SK-N-SH (cell line): ENCODE data around the gene DUSP15. TPM values are rescaled to one million over a fixed set of nuclear protein-coding genes. Genes with fewer than 3 reads are reported as not detected.

Experiments
- CTCF ChIA-PET: fragments of 300-600, 350-600 bp; formaldehyde crosslinking; extraction: SDS; loops from one replicate; lab custom pipeline; 2021; lab: Yijun Ruan, JAX
- POLR2A ChIA-PET: fragments of 350-600 bp; sonication (Branson Sonifier 250); formaldehyde crosslinking; extraction: SDS; loops from one replicate; lab custom pipeline; 2020; ENCODE audit warnings: antibody characterized with exemption, inconsistent platforms; lab: Yijun Ruan, JAX
- DNase-seq: peaks from one replicate; pipeline ENCODE4 v3.0.0; 2012
- H2AFZ ChIP-seq: fragments of 200-600 bp; sonication (generic); 2 replicates; pipeline ENCODE4 v1.8.1; 2016; ENCODE audit warnings: antibody characterized with exemption, mild to moderate bottlenecking, low read depth
- H3F3A ChIP-seq: fragments of 200-600 bp; sonication (generic); replicated peaks from 2 replicates; pipeline ENCODE3; 2016; ENCODE audit warnings: antibody characterized with exemption, mild to moderate bottlenecking; ENCODE audit not compliant: insufficient read depth
- H3K27ac ChIP-seq, 2 experiments: fragments of 200-500 bp in 1 of 2; fragments of 200-600 bp in 1 of 2; sonication (Bioruptor generic) in 1 of 2; sonication (generic), shearing (Covaris generic) in 1 of 2; 2 replicates each; pipeline versions ENCODE4 v1.5.1 to v1.6.1; 2014 to 2016; ENCODE audit warnings: low read depth in 2 of 2, inconsistent platforms in 1 of 2, low read length in 1 of 2, mild to moderate bottlenecking in 1 of 2, mixed read lengths in 1 of 2
- H3K27me3 ChIP-seq: fragments of 200-600 bp; sonication (generic), shearing (Covaris generic); 2 replicates; pipeline ENCODE4 v1.6.1; 2016; ENCODE audit warnings: mixed run types; ENCODE audit not compliant: insufficient read depth
- H3K36me3 ChIP-seq, 2 experiments: fragments of 200-500 bp in 1 of 2; fragments of 200-600 bp in 1 of 2; sonication (Bioruptor generic) in 1 of 2; sonication (generic) in 1 of 2; replicated peaks in 1 of 2; 2 replicates each; pipeline versions ENCODE3 to v1.5.1; 2014 to 2016; ENCODE audit warnings: low read length in 1 of 2, mild to moderate bottlenecking in 1 of 2; ENCODE audit not compliant: insufficient read depth in 2 of 2, control insufficient read depth in 1 of 2
- H3K4me1 ChIP-seq, 2 experiments: fragments of 200-500 bp in 1 of 2; fragments of 200-600 bp in 1 of 2; sonication (Bioruptor generic) in 1 of 2; sonication (generic), shearing (Covaris generic) in 1 of 2; 2 replicates each; pipeline versions ENCODE4 v1.5.1 to v1.6.1; 2014 to 2016; ENCODE audit warnings: low read depth in 1 of 2, low read length in 1 of 2, mixed run types in 1 of 2; ENCODE audit not compliant: insufficient read depth in 2 of 2, control insufficient read depth in 1 of 2
- H3K4me2 ChIP-seq: fragments of 200-600 bp; sonication (generic), shearing (Covaris generic); 2 replicates; pipeline ENCODE4 v1.6.1; 2017; ENCODE audit warnings: mixed run types
- H3K4me3 ChIP-seq, 2 experiments: fragments of 200-500 bp in 1 of 2; fragments of 200-600 bp in 1 of 2; sonication (Bioruptor generic) in 1 of 2; sonication (generic), shearing (Covaris generic) in 1 of 2; 2 replicates each; pipeline versions ENCODE4 v1.5.1 to v1.8.1; 2014 to 2016; ENCODE audit warnings: low read depth in 2 of 2, inconsistent platforms in 1 of 2, low read length in 1 of 2, mild to moderate bottlenecking in 1 of 2, mixed read lengths in 1 of 2, moderate library complexity in 1 of 2
- H3K79me2 ChIP-seq: fragments of 200-600 bp; sonication (generic); 2 replicates; pipeline ENCODE4 v1.8.1; 2017; ENCODE audit warnings: mild to moderate bottlenecking; ENCODE audit not compliant: insufficient read depth
- H3K9ac ChIP-seq: fragments of 200-600 bp; sonication (generic); 2 replicates; pipeline ENCODE4 v1.6.1; 2017; ENCODE audit warnings: mixed run types
- H3K9me2 ChIP-seq: fragments of 200-600 bp; sonication (generic); 2 replicates; pipeline ENCODE4 v1.6.1; 2017; ENCODE audit warnings: mixed run types
- H3K9me3 ChIP-seq: fragments of 200-600 bp; sonication (generic); 2 replicates; pipeline ENCODE4 v1.6.1; 2017; ENCODE audit warnings: mixed run types, mild to moderate bottlenecking, moderate library complexity
- H4K20me1 ChIP-seq: fragments of 200-600 bp; sonication (generic); 2 replicates; pipeline ENCODE4 v1.6.1; 2017; ENCODE audit warnings: mild to moderate bottlenecking, mixed run types; ENCODE audit not compliant: insufficient read depth
- CHD2 ChIP-seq: fragments of 150-350 bp; IDR thresholded peaks from 2 replicates; pipeline ENCODE4 v1.6.1; 2018; ENCODE audit warnings: low read length; ENCODE audit not compliant: partially characterized antibody
- ELF1 ChIP-seq: IDR thresholded peaks from 2 replicates; pipeline ENCODE4 v1.4.0; 2012
- EP300 ChIP-seq, 2 experiments: IDR thresholded peaks; 2 replicates each; pipeline versions ENCODE4 v1.4.0 to v1.6.1; 2012; ENCODE audit warnings: borderline replicate concordance in 1 of 2, low read depth in 1 of 2, low read length in 1 of 2
- EZH2phosphoT487 ChIP-seq: fragments of 200-600 bp; sonication (generic); IDR thresholded peaks from 2 replicates; pipeline ENCODE4 v1.6.1; 2017; ENCODE audit warnings: low read depth, mixed run types, mild to moderate bottlenecking, antibody characterized with exemption, moderate library complexity, borderline replicate concordance
- FOSL2 ChIP-seq: IDR thresholded peaks from 2 replicates; pipeline ENCODE4 v1.4.0; 2012; ENCODE audit warnings: low read depth, mild to moderate bottlenecking, moderate library complexity, borderline replicate concordance
- FOXJ3 ChIP-seq: sonication (generic); formaldehyde crosslinking; IDR thresholded peaks from 2 replicates; pipeline ENCODE4 v1.5.1; 2020; ENCODE audit warnings: mild to moderate bottlenecking, missing genetic modification reagents
- FOXM1 ChIP-seq: IDR thresholded peaks from 2 replicates; pipeline ENCODE4 v1.4.0; 2012; ENCODE audit warnings: low read depth, mild to moderate bottlenecking
- MEF2A ChIP-seq: IDR thresholded peaks from 2 replicates; pipeline ENCODE4 v1.4.0; 2012; ENCODE audit warnings: low read depth, borderline replicate concordance
- NFIC ChIP-seq: IDR thresholded peaks from 2 replicates; pipeline ENCODE4 v1.4.0; 2012; ENCODE audit warnings: borderline replicate concordance
- PBX3 ChIP-seq: IDR thresholded peaks from 2 replicates; pipeline ENCODE4; 2012
- POLR2AphosphoS5 ChIP-seq: IDR thresholded peaks from 2 replicates; pipeline ENCODE4 v1.6.1; 2012; ENCODE audit warnings: low read depth, low read length
- RAD21 ChIP-seq: IDR thresholded peaks from 2 replicates; pipeline ENCODE4 v1.6.1; 2012; ENCODE audit warnings: mild to moderate bottlenecking, low read length
- RFX5 ChIP-seq: IDR thresholded peaks from 2 replicates; pipeline ENCODE4 v1.6.1; 2012; ENCODE audit warnings: mild to moderate bottlenecking, improper control_type of control experiment, low read length
- RXRA ChIP-seq: IDR thresholded peaks from 2 replicates; pipeline ENCODE4 v1.4.0; 2012; ENCODE audit warnings: low read depth, mild to moderate bottlenecking, borderline replicate concordance
- SIN3A ChIP-seq: IDR thresholded peaks from 2 replicates; pipeline ENCODE4 v1.6.1; 2012; ENCODE audit warnings: low read depth, mild to moderate bottlenecking, low read length, moderate library complexity, borderline replicate concordance
- SMC3 ChIP-seq: IDR thresholded peaks from 2 replicates; pipeline ENCODE4 v1.6.1; 2012; ENCODE audit warnings: low read depth, low read length, improper control_type of control experiment
- TCF12 ChIP-seq: IDR thresholded peaks from 2 replicates; pipeline ENCODE4 v1.4.0; 2012
- TEAD4 ChIP-seq: IDR thresholded peaks from 2 replicates; pipeline ENCODE4 v1.4.0; 2012; ENCODE audit warnings: mild to moderate bottlenecking, borderline replicate concordance; ENCODE audit not compliant: insufficient read depth
- WGBS: methylation state at CpG from one replicate; pipeline ENCODE4 v1.1.6; 2017; ENCODE audit warnings: low lambda C conversion rate; 5-methylcytosine and 5-hydroxymethylcytosine counted together
- polyA plus RNA-seq, 3 experiments: library from polyadenylated mRNA; depleted of rRNA; stranded (reverse); fragments of >200 nt; gene quantifications; 2 replicates each; pipeline ENCODE4 v1.2.3, GENCODE V29; 2012
- TF ChIP-seq, protein P1 (sequence below): IDR thresholded peaks from 2 replicates; pipeline ENCODE4 v1.4.0; 2012; ENCODE audit warnings: low read depth, borderline replicate concordance
- TF ChIP-seq, protein P2 (sequence below): fragments of 150-350 bp; IDR thresholded peaks from 2 replicates; pipeline ENCODE4 v1.6.1; 2016; ENCODE audit warnings: mild to moderate bottlenecking, low read depth, low read length

The DUSP15 gene
- polyA plus RNA-seq, 1 of the 3 experiments (the other 2 are of a cell fraction), result 5.4 TPM

GRCh38 chr20:31908016-31908415, 37.7 kb upstream of the DUSP15 start (continued):
- TF ChIP-seq PBX3 (no peak), MEF2A (no peak), RFX5 (no peak)
- TF ChIP-seq, all 33 proteins: peak for 0

GRCh38 chr20:31907046-31907445, 36.7 kb upstream of the DUSP15 start:
- Histone ChIP-seq H3K9me2 (no peaks in the 10 kb centered on the region), H3K27ac (no peak overlapping the region), H3K4me3 (no peak overlapping the region), H3K9ac (no peak overlapping the region), H3K79me2 (no peaks in the 10 kb centered on the region), H4K20me1 (no peaks in the 10 kb centered on the region), H3K4me1 (peaks cover 0 to 11% of the 10 kb centered on the region in 2 experiments; a peak in 1 of 4 replicates), H3F3A (no peaks in the 10 kb centered on the region), H2AFZ (no peak overlapping the region), H3K36me3 (no peaks in the 10 kb centered on the region), H3K4me2 (no peak overlapping the region), H3K27me3 (no peaks in the 10 kb centered on the region), H3K9me3 (no peaks in the 10 kb centered on the region)
- ChIA-PET POLR2A (no interaction called here), CTCF (no interaction called here)
- WGBS, result 59% methylated on average over 5 of the region's 5 CpGs
- TF ChIP-seq FOXM1 (no peak), ELF1 (no peak), MEF2A (no peak), EP300 (IDR thresholded peaks at IDR 0.05; ENCODE audit: borderline replicate concordance in 1 of 2, low read depth in 1 of 2, low read length in 1 of 2) (no peak), POLR2AphosphoS5 (no peak), FOXJ3 (CRISPR knock-in tag) (no peak), NFIC (no peak), RAD21 (no peak), CHD2 (no peak), RFX5 (no peak), FOSL2 (no peak), SIN3A (no peak), TCF12 (no peak), EZH2phosphoT487 (no peak), TEAD4 (no peak)
- DNase-seq, result no peak

GRCh38 chr20:31906001-31906400, 35.7 kb upstream of the DUSP15 start:
- H3K79me2 ChIP-seq, result no peaks in the 10 kb centered on the region
- H3K27ac ChIP-seq, result no peak overlapping the region
- no peak overlapping the region for H3K4me2 ChIP-seq
- H3K36me3 ChIP-seq, result no peaks in the 10 kb centered on the region
- WGBS, result 77% methylated on average over 5 of the region's 5 CpGs
- no peak overlapping the region for H3K9ac ChIP-seq
- no peak overlapping the region for H2AFZ ChIP-seq
- ChIA-PET CTCF (no interaction called here), POLR2A (no interaction called here)
- no peaks in the 10 kb centered on the region for H4K20me1 ChIP-seq
- H3K4me1 ChIP-seq, result peaks cover 0 to under 1% of the 10 kb centered on the region in 2 experiments; a peak in 1 of 4 replicates
- H3K9me3 ChIP-seq, result no peaks in the 10 kb centered on the region
- no peak overlapping the region for H3K4me3 ChIP-seq
- H3F3A ChIP-seq, result no peaks in the 10 kb centered on the region
- DNase-seq, result no peak
- H3K9me2 ChIP-seq, result no peaks in the 10 kb centered on the region
- H3K27me3 ChIP-seq, result no peaks in the 10 kb centered on the region
- TF ChIP-seq MEF2A (no peak), RXRA (no peak), TCF12 (no peak), EZH2phosphoT487 (no peak), POLR2AphosphoS5 (no peak), SMC3 (no peak), NFIC (no peak), PBX3 (no peak), RFX5 (no peak), FOXJ3 (CRISPR knock-in tag) (no peak), FOXM1 (no peak)
- TF ChIP-seq, protein P1, sequence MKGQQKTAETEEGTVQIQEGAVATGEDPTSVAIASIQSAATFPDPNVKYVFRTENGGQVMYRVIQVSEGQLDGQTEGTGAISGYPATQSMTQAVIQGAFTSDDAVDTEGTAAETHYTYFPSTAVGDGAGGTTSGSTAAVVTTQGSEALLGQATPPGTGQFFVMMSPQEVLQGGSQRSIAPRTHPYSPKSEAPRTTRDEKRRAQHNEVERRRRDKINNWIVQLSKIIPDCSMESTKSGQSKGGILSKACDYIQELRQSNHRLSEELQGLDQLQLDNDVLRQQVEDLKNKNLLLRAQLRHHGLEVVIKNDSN, result no peak
- TF ChIP-seq, protein P2, sequence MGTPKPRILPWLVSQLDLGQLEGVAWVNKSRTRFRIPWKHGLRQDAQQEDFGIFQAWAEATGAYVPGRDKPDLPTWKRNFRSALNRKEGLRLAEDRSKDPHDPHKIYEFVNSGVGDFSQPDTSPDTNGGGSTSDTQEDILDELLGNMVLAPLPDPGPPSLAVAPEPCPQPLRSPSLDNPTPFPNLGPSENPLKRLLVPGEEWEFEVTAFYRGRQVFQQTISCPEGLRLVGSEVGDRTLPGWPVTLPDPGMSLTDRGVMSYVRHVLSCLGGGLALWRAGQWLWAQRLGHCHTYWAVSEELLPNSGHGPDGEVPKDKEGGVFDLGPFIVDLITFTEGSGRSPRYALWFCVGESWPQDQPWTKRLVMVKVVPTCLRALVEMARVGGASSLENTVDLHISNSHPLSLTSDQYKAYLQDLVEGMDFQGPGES, result no peak
